ENCODE results near the gene ADCY5.

Gene ADCY5

GRCh38 chr3:123296261-123296660 is 152.6 kb downstream of the ADCY5 start:
- no peak for DNase-seq

GRCh38 chr3:123295901-123296250 is 153.0 kb downstream of the ADCY5 start:
- DNase-seq = no peak

- no peak for DNase-seq
Observed at GRCh38 chr3:123295171-123295900, 153.6 kb downstream of the ADCY5 start.

DNA sequence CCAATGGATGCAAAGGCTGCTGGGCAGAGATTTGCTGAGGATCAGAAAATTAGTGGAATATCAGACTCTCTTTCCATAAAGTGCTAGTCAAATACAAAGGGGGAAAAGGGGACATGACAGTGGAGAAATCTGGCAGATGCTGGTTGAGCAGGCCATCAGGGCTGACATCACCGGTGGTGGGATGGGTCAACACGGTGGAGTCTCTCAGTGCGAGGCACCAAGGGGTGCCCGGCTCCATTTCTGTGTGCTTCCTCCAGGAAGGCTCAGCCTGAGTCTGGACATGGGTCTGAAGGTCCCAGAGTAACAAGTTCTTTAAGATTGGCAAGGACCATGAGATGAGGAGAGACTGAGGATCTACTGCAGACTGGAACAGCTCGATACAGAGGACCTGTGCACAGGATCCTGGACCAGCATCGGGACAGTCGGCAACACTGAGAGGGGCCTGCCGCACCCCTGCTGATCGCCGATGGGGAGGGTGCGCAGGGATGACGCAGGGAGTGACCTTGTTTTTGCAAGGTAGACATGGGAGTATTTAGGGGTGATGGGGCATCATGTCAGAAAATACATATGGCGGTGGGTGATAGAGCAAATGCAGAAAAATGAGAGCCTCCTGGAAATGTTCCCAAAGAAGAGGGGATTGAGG is 154.5 kb downstream of the ADCY5 start:
- no peak for DNase-seq

- no peak for DNase-seq
Observed at GRCh38 chr3:123292321-123293310, 156.3 kb downstream of the ADCY5 start.

GRCh38 chr3:123291404-123291803 is 157.5 kb downstream of the ADCY5 start:
- DNase-seq = no peak

DNA sequence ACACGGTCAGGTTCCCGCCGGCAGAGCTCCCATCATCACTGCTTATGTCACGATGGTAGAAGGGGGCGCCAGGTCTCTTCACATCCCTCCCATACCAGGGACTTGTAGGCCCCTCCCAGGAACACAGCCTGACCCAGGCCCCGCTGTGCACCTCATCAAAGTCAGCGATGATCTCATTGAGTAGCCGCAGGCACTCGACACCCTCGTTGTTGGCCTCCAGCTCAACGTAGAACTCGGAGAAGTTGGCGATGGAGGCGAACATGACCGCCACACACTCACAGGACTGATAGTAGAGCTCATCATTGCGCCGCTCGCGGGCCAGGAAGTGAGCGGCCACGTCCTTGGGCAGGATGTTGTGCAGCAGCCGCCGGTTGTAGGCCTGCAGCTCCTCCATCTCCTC is 157.9 kb downstream of the ADCY5 start:
- no peak for DNase-seq

DNA sequence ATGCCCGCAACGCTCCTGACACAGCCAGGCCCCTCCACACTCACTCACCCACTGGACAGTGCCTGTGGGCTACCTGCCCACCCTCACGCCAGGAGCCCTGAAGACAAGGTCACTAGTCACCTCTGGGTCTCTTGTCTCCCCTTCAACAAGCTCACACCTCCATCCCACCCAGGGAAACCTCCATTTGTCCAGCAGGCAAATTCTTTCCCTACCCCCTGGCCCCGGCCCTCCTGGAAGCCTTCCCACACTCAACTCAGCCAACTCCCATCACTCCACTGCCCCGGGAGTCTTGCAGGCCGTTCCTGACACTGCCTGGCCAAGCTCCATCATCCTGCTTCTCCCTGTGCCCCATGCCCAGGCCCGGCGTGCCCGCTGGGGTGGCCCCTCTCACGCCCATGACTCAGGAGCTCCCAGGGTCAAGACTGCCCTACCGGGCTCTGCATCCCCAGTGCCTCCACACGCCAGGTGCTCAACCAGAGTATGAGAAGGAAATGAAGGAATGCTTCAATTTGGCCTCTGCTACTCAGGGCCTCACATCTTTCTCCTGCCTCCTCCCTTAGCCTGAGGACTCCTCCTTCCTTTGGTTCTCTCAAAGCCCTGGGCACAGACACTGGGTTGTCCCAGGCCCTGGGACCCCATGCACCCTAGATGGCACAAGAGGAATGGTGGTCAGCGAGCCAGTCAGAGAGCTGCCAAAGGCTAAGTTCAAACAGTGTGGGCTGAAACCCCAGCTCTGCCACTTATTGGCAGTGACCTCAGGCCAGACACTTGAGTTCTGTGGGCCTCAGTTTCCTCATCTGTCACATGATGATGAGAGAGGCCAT is 158.6 kb downstream of the ADCY5 start:
- DNase-seq = no peak

GRCh38 chr3:123289391-123290106 is 159.3 kb downstream of the ADCY5 start:
- DNase-seq = no peak

DNA sequence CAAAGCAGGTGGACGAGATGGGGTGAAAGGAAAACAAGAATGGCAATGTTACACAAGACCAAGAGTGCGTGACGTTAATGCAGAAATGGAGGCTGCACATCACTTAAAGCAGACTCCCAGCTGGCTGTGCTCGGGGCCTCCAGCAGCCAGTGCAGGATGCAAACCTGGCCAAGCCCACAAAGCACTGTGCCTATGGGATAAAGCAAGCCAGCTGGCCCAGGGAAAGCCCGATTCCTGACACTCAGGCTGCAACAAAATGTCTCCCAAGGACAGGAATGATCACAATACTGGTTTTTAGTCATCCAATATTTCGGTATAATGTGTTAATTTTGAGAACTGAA is 161.0 kb downstream of the ADCY5 start:
- DNase-seq = no peak

DNA sequence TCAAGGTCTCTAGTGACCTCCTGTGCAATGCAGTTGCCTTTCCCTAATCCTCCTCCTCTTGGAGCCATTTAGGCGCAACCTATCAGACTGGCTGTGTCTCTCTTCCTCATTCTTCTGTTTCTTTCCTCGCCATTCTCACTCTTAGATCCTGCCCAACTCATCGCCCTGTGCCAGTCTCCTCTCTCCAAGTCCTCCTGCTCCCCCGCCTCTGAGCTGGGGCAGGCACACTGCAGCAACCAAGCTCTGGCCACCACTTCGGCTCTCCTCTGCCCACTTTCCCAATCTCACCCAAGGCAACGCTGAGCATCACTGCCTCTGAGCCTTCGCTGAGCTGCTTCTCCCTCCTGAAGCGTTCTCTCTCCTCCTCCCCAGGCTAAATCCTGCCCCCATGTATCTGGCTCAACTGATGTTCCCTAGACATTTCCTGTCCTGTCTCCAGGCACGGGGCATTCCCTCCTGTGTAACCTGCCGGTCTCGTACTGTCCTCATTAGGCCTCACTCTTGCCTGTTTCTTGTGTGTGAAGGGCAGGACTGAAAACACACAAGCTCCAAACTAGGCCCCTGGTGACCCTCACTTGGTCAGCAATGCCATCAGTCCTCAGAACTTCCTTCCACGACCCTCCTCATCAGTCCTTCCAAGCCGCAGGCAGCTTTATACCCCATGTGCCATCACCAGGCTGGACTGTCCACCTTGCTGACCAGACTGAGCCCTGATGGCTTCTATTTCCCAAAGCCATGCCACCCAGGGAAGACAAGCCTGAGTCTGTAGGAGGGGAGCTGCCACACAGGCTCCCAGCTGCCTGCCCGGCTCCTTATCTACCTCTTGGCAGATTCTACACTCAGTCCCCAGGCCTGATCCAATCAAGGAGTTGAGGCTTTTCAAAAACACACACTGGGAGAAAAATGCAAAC is 161.6 kb downstream of the ADCY5 start:
- no peak for DNase-seq

GRCh38 chr3:123286308-123287023 is 162.4 kb downstream of the ADCY5 start:
- DNase-seq = no peak

DNA sequence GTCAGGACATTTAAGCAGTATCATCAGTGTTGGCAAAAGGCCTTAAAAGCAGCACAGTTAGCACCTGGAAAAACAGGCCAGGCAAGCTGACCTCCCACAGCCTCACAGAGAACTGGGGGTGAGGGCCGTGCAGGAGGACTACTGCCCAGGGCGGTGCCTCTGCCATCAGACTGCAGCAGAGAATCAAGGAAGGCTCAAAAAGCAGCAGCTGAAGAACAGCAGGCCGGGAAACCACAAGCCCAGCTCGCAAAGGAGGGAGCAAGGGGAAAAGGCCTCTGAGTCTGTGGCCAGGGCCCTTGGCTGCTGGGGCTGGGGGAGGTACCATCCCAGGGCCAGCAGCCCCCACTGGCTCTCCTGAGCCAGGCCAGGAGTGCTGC is 163.0 kb downstream of the ADCY5 start:
- no peak for DNase-seq

DNA sequence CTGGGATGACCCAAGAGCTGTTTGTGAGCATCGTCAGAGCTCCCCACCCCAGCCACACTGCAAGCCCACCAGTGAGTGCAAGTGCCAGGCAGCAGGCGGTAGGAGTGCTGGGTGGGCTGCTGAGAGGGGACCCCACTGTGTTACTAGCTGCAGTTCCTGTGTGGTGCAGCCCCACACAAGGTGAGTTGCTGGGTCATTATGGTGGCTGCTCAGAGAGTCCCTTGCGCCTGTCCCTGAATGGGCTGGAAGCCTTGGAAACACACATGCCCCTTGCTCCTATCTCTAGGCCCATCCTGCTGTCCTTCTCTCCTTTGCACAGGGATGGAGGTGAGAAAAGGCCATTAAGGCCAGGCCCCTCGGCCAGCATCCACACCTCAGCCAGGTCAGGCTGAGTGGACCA is 163.4 kb downstream of the ADCY5 start:
- no peak for DNase-seq

- DNase-seq = no peak
Observed at GRCh38 chr3:123285066-123285465, 163.8 kb downstream of the ADCY5 start.

DNA sequence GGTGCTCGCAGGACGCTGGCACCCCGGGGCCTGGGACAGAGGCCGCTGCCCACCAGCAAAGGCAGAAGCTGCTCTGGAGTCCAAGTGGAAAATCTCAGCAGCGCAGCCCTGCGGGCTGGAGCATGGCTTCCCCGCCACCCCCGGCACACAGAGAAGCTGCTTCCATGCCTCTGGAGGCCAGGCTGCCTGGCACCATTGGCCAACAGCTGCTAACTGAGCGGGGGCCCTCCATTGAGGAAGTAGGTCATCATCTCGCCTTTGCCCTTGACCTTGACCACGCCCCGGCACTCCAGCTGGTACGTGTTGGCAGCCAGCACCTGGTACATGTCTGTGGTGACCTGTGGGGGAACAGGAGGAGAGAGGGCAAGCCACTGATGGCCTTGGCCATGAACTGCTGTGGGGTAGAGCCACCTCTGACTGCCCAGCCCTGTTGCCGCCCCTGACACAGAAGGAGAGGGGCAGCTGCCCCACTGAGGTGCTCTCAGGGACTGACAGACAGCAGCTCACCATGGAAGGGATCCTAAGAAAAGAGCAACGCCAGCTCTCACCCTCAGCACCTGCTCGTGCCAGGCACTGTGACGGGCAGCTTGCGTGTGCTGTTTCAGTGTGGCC is 164.4 kb downstream of the ADCY5 start:
- no peak for DNase-seq

DNA sequence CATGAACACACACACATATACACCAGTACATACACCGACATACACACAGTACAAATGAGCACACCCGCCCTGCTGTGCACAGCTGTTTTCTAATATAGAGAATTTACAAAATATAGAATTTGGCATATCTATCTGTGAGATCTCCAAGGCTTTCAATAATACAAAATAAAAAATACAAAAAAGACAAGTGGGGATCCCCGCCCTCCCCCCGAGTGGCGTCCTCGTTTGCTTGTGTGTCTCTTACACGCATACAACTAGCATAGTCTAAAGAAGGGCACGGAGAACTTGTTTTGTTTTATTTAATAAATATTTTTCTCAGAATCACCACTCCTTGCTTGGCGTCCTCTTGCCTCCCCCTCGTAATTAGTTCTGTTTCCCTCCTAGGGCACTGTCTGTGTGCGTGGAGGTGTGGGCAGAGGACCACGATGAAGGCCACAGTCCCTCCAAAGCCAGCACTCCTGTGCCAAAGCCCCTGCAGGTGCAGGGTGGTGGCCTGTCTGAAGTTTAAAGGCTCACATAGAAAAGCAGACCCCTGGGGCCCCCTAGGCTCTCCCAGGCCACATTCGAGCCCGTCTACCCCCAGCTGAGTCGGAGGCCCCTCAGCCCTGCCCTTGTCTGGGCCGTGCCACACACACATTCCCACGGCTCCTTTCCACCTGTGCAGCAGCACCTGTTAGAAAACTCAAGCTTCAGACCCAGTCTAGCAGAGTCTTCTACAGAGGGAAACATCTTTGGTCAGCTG is 165.1 kb downstream of the ADCY5 start:
- DNase-seq = no peak

DNA sequence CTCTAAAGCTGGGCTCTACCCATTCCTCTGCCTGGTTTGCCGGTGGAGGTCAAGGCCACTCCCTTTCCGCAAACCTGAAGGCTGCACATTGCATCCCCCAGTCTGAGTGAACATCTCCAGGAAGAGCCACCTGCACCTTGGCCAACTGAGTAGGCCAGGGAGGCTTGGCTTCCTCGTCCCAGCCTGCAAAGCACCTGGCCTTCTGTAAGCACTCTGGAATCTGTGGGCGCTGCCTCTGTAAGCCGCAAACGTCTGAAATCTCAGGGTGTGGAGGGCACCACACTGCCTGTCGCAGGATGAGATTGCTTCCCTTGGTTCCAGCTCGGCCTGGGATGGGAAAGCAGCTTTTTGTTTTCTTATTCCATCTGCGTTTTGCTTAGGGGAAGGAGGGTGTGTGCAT is 165.8 kb downstream of the ADCY5 start:
- DNase-seq = no peak

- DNase-seq = no peak
Observed at GRCh38 chr3:123282461-123282860, 166.4 kb downstream of the ADCY5 start.
